Measurements from ENCODE around the gene KCNIP1.

- TF ChIP-seq, protein P1, sequence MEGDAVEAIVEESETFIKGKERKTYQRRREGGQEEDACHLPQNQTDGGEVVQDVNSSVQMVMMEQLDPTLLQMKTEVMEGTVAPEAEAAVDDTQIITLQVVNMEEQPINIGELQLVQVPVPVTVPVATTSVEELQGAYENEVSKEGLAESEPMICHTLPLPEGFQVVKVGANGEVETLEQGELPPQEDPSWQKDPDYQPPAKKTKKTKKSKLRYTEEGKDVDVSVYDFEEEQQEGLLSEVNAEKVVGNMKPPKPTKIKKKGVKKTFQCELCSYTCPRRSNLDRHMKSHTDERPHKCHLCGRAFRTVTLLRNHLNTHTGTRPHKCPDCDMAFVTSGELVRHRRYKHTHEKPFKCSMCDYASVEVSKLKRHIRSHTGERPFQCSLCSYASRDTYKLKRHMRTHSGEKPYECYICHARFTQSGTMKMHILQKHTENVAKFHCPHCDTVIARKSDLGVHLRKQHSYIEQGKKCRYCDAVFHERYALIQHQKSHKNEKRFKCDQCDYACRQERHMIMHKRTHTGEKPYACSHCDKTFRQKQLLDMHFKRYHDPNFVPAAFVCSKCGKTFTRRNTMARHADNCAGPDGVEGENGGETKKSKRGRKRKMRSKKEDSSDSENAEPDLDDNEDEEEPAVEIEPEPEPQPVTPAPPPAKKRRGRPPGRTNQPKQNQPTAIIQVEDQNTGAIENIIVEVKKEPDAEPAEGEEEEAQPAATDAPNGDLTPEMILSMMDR (conservative IDR thresholded peaks at IDR 0.05; ENCODE audit: low read length), result no peak
- TF ChIP-seq EZH2phosphoT487 (IDR thresholded peaks at IDR 0.05; ENCODE audit: borderline replicate concordance), result no peak
These were observed 22.0 kb upstream of the KCNIP1 start for GRCh38 chr5:170481849-170482248.

All from Loucy (cell line).